Keratinocyte (primary cell): ENCODE results near the gene ABCA4. TPM values are rescaled to one million over a fixed set of nuclear protein-coding genes. Genes with fewer than 3 reads are reported as not detected.

Experiments used
- DNase-seq: peaks from one replicate; pipeline ENCODE4 v3.0.0-alpha.2; 2011; ENCODE audit warnings: low read depth, missing footprints, low spot score
- FAIRE-seq: peaks from 2 replicates; lab custom pipeline; 2011; peaks lifted over from hg19 to GRCh38; lab: Jason Lieb, UNC
- H2AFZ ChIP-seq: 2 replicates; pipeline ENCODE4 v1.6.0; 2012; ENCODE audit warnings: low read length, control low read depth, inconsistent platforms; ENCODE audit not compliant: control insufficient read depth
- H3K27ac ChIP-seq: 2 replicates; pipeline ENCODE4 v1.5.1; 2011; ENCODE audit warnings: low read length; ENCODE audit not compliant: control insufficient read depth, insufficient read depth
- H3K27me3 ChIP-seq: 3 replicates; pipeline ENCODE4 v1.6.0; 2011; ENCODE audit warnings: low read length; ENCODE audit not compliant: control insufficient read depth, insufficient read depth; ENCODE audit errors: extremely low read depth
- H3K36me3 ChIP-seq, 2 experiments: 2 replicates in 1 of 2; 3 replicates in 1 of 2; pipeline ENCODE4 v1.5.1; 2011; ENCODE audit warnings: low read length in 2 of 2, mild to moderate bottlenecking in 1 of 2; ENCODE audit not compliant: control insufficient read depth in 2 of 2, insufficient read depth in 2 of 2; ENCODE audit errors: extremely low read depth in 1 of 2
- H3K4me1 ChIP-seq: 3 replicates; pipeline ENCODE4 v1.5.1; 2011; ENCODE audit warnings: low read length; ENCODE audit not compliant: control insufficient read depth, insufficient read depth; ENCODE audit errors: extremely low read depth
- H3K4me2 ChIP-seq: 3 replicates; pipeline ENCODE4 v1.6.0; 2011; ENCODE audit warnings: low read depth, low read length; ENCODE audit not compliant: control insufficient read depth, insufficient read depth; ENCODE audit errors: extremely low read depth
- H3K4me3 ChIP-seq, 3 experiments: fragments of 200-600 bp in 1 of 3; sonication (generic) in 1 of 3; 2 replicates in 2 of 3; 3 replicates in 1 of 3; pipeline ENCODE4 v1.5.1; 2011 to 2016; ENCODE audit warnings: low read length in 3 of 3, mild to moderate bottlenecking in 3 of 3, control low read depth in 2 of 3, inconsistent platforms in 1 of 3, low read depth in 1 of 3, mixed read lengths in 1 of 3, mixed run types in 1 of 3, moderate library complexity in 1 of 3; ENCODE audit not compliant: control insufficient read depth in 2 of 3, insufficient read depth in 2 of 3; ENCODE audit errors: extremely low read depth in 1 of 3
- H3K79me2 ChIP-seq: 2 replicates; pipeline ENCODE4 v1.6.0; 2012; ENCODE audit warnings: low read length; ENCODE audit not compliant: control insufficient read depth, insufficient read depth
- H3K9ac ChIP-seq: 3 replicates; pipeline ENCODE4 v1.6.0; 2011; ENCODE audit warnings: low read length; ENCODE audit not compliant: control insufficient read depth, insufficient read depth; ENCODE audit errors: extremely low read depth
- H3K9me1 ChIP-seq: 3 replicates; pipeline ENCODE4 v1.6.0; 2011; ENCODE audit warnings: low read length; ENCODE audit not compliant: control insufficient read depth, insufficient read depth; ENCODE audit errors: extremely low read depth
- H3K9me3 ChIP-seq: 2 replicates; pipeline ENCODE4 v1.5.1; 2012; ENCODE audit warnings: low read depth, low read length; ENCODE audit not compliant: control insufficient read depth
- H4K20me1 ChIP-seq: 3 replicates; pipeline ENCODE4 v1.6.0; 2011; ENCODE audit warnings: low read length; ENCODE audit not compliant: control insufficient read depth, insufficient read depth; ENCODE audit errors: extremely low read depth
- CTCF ChIP-seq, 3 experiments: IDR thresholded peaks in 1 of 3; conservative IDR thresholded peaks in 1 of 3; optimal IDR thresholded peaks in 1 of 3; 2 replicates in 2 of 3; 3 replicates in 1 of 3; pipeline versions ENCODE3 to v1.5.1; 2011; ENCODE audit warnings: low read length in 3 of 3, mild to moderate bottlenecking in 3 of 3, moderate library complexity in 2 of 3, control low read depth in 1 of 3, inconsistent platforms in 1 of 3; ENCODE audit not compliant: insufficient read depth in 2 of 3; ENCODE audit errors: extremely low read depth in 1 of 3
- EZH2 ChIP-seq: IDR thresholded peaks from one replicate; pipeline ENCODE4 v1.6.1; 2012; ENCODE audit warnings: inconsistent platforms, mild to moderate bottlenecking, low read length, moderate library complexity
- dilution Hi-C: fragments of 300-500 bp; cut with MboI; formaldehyde crosslinking; loops from one replicate; pipeline ENCODE4 v1.7.0; 2020; ENCODE audit warnings: low sequenced_read_pairs; ENCODE audit not compliant: extremely low pct_ligation_motif_present
- polyA plus RNA-seq, 5 experiments: library from polyadenylated mRNA; depleted of rRNA in 3 of 5; stranded (reverse) in 3 of 5; stranded (forward) in 1 of 5; unstranded in 1 of 5; fragments of >200 nt; gene quantifications; 1 replicate in 1 of 5; 2 replicates in 3 of 5; 3 replicates in 1 of 5; pipeline versions ENCODE4 v1.2.1 to v1.2.3, GENCODE V29; 2011 to 2012; ENCODE audit warnings: missing spikeins in 2 of 5, low read depth in 1 of 5, low replicate concordance in 1 of 5

Gene ABCA4
- polyA plus RNA-seq, 1 donor (not counting 4 experiments of a cell fraction or from before 2014, with no cell fraction given): 0.04 TPM

- Histone ChIP-seq H3K9ac (no peak overlapping the region), H4K20me1 (no peaks in the 10 kb centered on the region), H3K4me3 (no peak overlapping the region), H3K4me1 (peaks cover 8% of the 10 kb centered on the region), H2AFZ (no peak overlapping the region), H3K36me3 (no peaks in the 10 kb centered on the region), H3K27me3 (no peaks in the 10 kb centered on the region), H3K79me2 (no peaks in the 10 kb centered on the region), H3K9me3 (no peaks in the 10 kb centered on the region), H3K4me2 (no peak overlapping the region), H3K9me1 (no peaks in the 10 kb centered on the region), H3K27ac (no peak overlapping the region)
- FAIRE-seq (no peak), DNase-seq (no peak)
- dilution Hi-C loops: no loop called here
- TF ChIP-seq CTCF (optimal IDR thresholded peaks at IDR 0.05 in 1 of 3, IDR thresholded peaks at IDR 0.05 in 1 of 3, conservative IDR thresholded peaks at IDR 0.05 in 1 of 3; ENCODE audit: extremely low read depth in 1 of 3, insufficient read depth in 2 of 3, low read length in 3 of 3) (no peak), EZH2 (no peak)
These were observed 27.6 kb downstream of the ABCA4 start for GRCh38 chr1:94093396-94093795.

- Histone ChIP-seq H4K20me1 (no peaks in the 10 kb centered on the region), H3K9me3 (no peaks in the 10 kb centered on the region), H2AFZ (no peak overlapping the region), H3K4me1 (peaks cover 8% of the 10 kb centered on the region), H3K4me3 (no peak overlapping the region), H3K9me1 (no peaks in the 10 kb centered on the region), H3K4me2 (no peak overlapping the region), H3K27me3 (no peaks in the 10 kb centered on the region), H3K27ac (no peak overlapping the region), H3K36me3 (no peaks in the 10 kb centered on the region), H3K9ac (no peak overlapping the region), H3K79me2 (no peaks in the 10 kb centered on the region)
- no peak for FAIRE-seq
- DNase-seq: no peak
- dilution Hi-C loops: no loop called here
- no peak for TF ChIP-seq EZH2
- no peak for TF ChIP-seq CTCF (optimal IDR thresholded peaks at IDR 0.05 in 1 of 3, IDR thresholded peaks at IDR 0.05 in 1 of 3, conservative IDR thresholded peaks at IDR 0.05 in 1 of 3; ENCODE audit: extremely low read depth in 1 of 3, insufficient read depth in 2 of 3, low read length in 3 of 3)
These were observed 28.7 kb downstream of the ABCA4 start for GRCh38 chr1:94092210-94092613.
